ENCODE results near the gene OCLN.
"Not testable (repeated sequence)": the region's sequence is repeated elsewhere in the genome, so short reads cannot be mapped to it uniquely, and the experiment has no call there.

The OCLN gene

DNA sequence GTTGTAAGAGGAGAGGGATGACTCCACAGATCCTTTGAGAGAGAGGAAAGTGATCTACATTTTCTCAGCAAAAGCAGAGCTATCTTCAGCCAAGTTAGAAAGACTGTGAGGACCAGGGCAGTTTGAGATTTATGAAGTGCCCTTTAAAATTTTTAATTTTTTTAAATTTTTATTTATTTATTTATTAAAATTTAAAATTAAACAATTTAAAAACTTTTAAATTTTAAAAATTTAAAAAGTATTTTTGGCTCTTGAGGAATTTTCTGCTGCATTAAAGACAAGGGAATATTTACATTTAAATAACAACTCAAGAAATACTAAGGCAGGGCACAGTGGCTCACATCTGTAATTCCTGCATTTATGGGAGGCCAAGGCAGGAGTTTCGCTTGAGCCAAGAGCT lies 30.4 kb upstream of the OCLN start:
- no peak overlapping the region for H3K4me3 ChIP-seq (ENCODE audit: low read depth in 1 of 5, low read length in 5 of 5)
- no peaks in the 10 kb centered on the region for H3K9me3 ChIP-seq (ENCODE audit: control insufficient read depth in 5 of 5, low read length in 5 of 5)
- no peak overlapping the region for H3K9ac ChIP-seq (ENCODE audit: low read length in 5 of 5)
- H3K27me3 ChIP-seq (ENCODE audit: control insufficient read depth in 5 of 5, insufficient read depth in 4 of 5, low read length in 5 of 5) = no peaks in the 10 kb centered on the region
- no peaks in the 10 kb centered on the region for H3K36me3 ChIP-seq (ENCODE audit: control insufficient read depth in 5 of 5, insufficient read depth in 5 of 5, low read length in 5 of 5)
- no peak overlapping the region for H3K27ac ChIP-seq (ENCODE audit: low read depth, low read length)
- no peaks in the 10 kb centered on the region for H3K4me1 ChIP-seq (ENCODE audit: control insufficient read depth in 5 of 5, insufficient read depth in 5 of 5, low read length in 5 of 5)

DNA sequence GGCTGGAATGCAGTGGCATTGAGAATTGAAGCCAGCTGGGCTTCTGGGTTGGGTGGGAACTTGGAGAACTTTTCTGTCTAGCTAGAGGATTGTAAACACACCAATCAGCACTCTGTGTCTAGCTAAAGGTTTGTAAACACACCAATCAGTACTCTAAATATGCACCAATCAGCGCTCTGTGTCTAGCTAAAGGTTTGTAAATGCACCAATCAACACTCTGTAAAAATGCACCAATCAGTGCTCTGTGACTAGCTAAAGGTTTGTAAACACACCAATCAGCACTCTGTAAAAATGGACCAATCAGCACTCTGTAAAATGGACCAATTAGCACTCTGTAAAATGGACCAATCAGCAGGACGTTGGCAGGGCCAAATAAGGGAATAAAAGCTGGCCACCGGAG lies 26.2 kb upstream of the OCLN start:
- not testable (repeated sequence) for H3K9me3 ChIP-seq (ENCODE audit: control insufficient read depth in 5 of 5, low read length in 5 of 5); H3K4me1 ChIP-seq (ENCODE audit: control insufficient read depth in 5 of 5, insufficient read depth in 5 of 5, low read length in 5 of 5); H3K27me3 ChIP-seq (ENCODE audit: control insufficient read depth in 5 of 5, insufficient read depth in 4 of 5, low read length in 5 of 5); H3K27ac ChIP-seq (ENCODE audit: low read depth, low read length); H3K4me3 ChIP-seq (ENCODE audit: low read depth in 1 of 5, low read length in 5 of 5); H3K36me3 ChIP-seq (ENCODE audit: control insufficient read depth in 5 of 5, insufficient read depth in 5 of 5, low read length in 5 of 5); H3K9ac ChIP-seq (ENCODE audit: low read length in 5 of 5)

DNA sequence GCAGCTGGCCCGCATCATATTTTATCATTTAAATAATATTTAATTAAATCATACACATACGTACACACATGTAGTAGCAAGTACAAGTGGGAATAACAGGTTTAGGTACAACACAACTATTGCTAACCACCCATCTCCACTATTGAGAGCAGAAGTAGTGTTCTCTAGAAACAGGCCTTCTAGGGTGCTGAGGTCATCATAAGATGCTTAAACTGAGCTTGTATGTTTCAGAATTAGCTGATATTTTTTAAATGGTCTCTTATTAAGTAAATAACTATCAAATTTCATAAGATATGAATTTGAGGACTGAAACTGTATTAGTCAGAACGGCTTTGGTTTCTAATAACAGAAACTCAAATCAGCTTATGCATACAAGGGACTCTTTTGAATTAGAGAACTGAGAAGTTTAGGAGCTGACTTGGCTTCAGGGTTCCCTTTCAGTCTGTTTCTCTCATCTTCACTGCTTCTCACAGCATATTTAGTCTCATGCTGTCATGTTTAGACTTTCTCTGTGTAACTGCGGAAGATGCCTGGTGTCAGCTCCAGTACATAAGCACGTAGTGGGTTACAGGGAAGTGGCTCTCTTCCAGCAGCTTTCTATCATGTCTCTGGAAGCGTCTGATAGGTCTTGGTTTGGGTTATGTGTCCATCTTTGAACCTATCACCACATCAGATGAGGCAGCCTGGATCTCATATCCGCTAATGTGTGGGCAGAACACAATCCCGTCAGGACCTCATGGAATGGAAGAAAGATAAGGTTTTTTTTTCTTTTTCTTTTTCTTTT lies 25.0 kb upstream of the OCLN start:
- H3K27me3 ChIP-seq (ENCODE audit: control insufficient read depth in 5 of 5, insufficient read depth in 4 of 5, low read length in 5 of 5) = no peaks in the 10 kb centered on the region
- no peaks in the 10 kb centered on the region for H3K36me3 ChIP-seq (ENCODE audit: control insufficient read depth in 5 of 5, insufficient read depth in 5 of 5, low read length in 5 of 5)
- peaks cover 0 to 3% (median 0%) of the 10 kb centered on the region in 5 donors for H3K9me3 ChIP-seq (ENCODE audit: control insufficient read depth in 5 of 5, low read length in 5 of 5)
- no peak overlapping the region for H3K4me3 ChIP-seq (ENCODE audit: low read depth in 1 of 5, low read length in 5 of 5)
- no peak overlapping the region for H3K9ac ChIP-seq (ENCODE audit: low read length in 5 of 5)
- no peaks in the 10 kb centered on the region for H3K4me1 ChIP-seq (ENCODE audit: control insufficient read depth in 5 of 5, insufficient read depth in 5 of 5, low read length in 5 of 5)
- no peak overlapping the region for H3K27ac ChIP-seq (ENCODE audit: low read depth, low read length)

- Histone ChIP-seq H3K9ac (ENCODE audit: low read length in 5 of 5) (no peak overlapping the region), H3K27me3 (ENCODE audit: control insufficient read depth in 5 of 5, insufficient read depth in 4 of 5, low read length in 5 of 5) (no peaks in the 10 kb centered on the region), H3K9me3 (ENCODE audit: control insufficient read depth in 5 of 5, low read length in 5 of 5) (peaks cover 0 to 3% (median 0%) of the 10 kb centered on the region in 5 donors), H3K4me1 (ENCODE audit: control insufficient read depth in 5 of 5, insufficient read depth in 5 of 5, low read length in 5 of 5) (no peaks in the 10 kb centered on the region), H3K4me3 (ENCODE audit: low read depth in 1 of 5, low read length in 5 of 5) (no peak overlapping the region), H3K27ac (ENCODE audit: low read depth, low read length) (no peak overlapping the region), H3K36me3 (ENCODE audit: control insufficient read depth in 5 of 5, insufficient read depth in 5 of 5, low read length in 5 of 5) (no peaks in the 10 kb centered on the region)
Observed at GRCh38 chr5:69468631-69469030, 24.0 kb upstream of the OCLN start.

GRCh38 chr5:69471516-69471915 lies 21.1 kb upstream of the OCLN start:
- not testable (repeated sequence) for H3K4me1 ChIP-seq (ENCODE audit: control insufficient read depth in 5 of 5, insufficient read depth in 5 of 5, low read length in 5 of 5); H3K4me3 ChIP-seq (ENCODE audit: low read depth in 1 of 5, low read length in 5 of 5); H3K27ac ChIP-seq (ENCODE audit: low read depth, low read length); H3K36me3 ChIP-seq (ENCODE audit: control insufficient read depth in 5 of 5, insufficient read depth in 5 of 5, low read length in 5 of 5); H3K27me3 ChIP-seq (ENCODE audit: control insufficient read depth in 5 of 5, insufficient read depth in 4 of 5, low read length in 5 of 5); H3K9ac ChIP-seq (ENCODE audit: low read length in 5 of 5); H3K9me3 ChIP-seq (ENCODE audit: control insufficient read depth in 5 of 5, low read length in 5 of 5)

DNA sequence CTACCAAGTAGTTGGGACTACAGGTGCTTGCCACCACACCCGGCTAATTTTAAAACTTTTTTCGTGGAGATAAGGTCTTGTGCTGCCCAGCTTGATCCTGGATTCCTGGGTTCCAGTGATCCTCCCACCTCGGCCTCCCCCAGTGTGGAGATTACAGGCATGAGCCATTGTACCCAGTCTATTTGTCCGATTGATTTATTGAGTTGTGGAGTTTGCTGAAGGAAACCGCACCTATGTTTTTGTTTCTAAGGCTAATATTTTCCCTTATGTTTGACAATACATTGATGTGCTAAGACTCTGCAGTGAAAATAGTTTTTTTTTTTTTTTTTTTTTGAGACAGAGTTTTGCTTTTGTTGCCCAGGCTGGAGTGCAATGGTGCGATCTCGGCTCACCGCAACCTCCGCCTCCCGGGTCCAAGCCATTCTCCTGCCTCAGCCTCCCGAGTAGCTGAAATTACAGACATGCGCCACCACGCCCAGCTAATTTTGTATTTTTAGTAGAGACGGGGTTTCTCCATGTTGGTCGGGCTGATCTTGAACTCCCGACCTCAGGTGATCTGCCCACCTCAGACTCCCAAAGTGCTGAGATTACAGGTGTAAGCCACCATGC lies 20.0 kb upstream of the OCLN start:
- H3K36me3 ChIP-seq (ENCODE audit: control insufficient read depth in 5 of 5, insufficient read depth in 5 of 5, low read length in 5 of 5); H3K4me3 ChIP-seq (ENCODE audit: low read depth in 1 of 5, low read length in 5 of 5); H3K9ac ChIP-seq (ENCODE audit: low read length in 5 of 5); H3K9me3 ChIP-seq (ENCODE audit: control insufficient read depth in 5 of 5, low read length in 5 of 5); H3K27me3 ChIP-seq (ENCODE audit: control insufficient read depth in 5 of 5, insufficient read depth in 4 of 5, low read length in 5 of 5); H3K4me1 ChIP-seq (ENCODE audit: control insufficient read depth in 5 of 5, insufficient read depth in 5 of 5, low read length in 5 of 5); H3K27ac ChIP-seq (ENCODE audit: low read depth, low read length): not testable (repeated sequence)

GRCh38 chr5:69477170-69477569 lies 15.4 kb upstream of the OCLN start:
- Histone ChIP-seq H3K9me3 (ENCODE audit: control insufficient read depth in 5 of 5, low read length in 5 of 5) (no peaks in the 10 kb centered on the region), H3K27me3 (ENCODE audit: control insufficient read depth in 5 of 5, insufficient read depth in 4 of 5, low read length in 5 of 5) (no peaks in the 10 kb centered on the region), H3K4me1 (ENCODE audit: control insufficient read depth in 5 of 5, insufficient read depth in 5 of 5, low read length in 5 of 5) (peaks cover 0 to 2% (median 0%) of the 10 kb centered on the region in 5 donors), H3K9ac (ENCODE audit: low read length in 5 of 5) (no peak overlapping the region), H3K36me3 (ENCODE audit: control insufficient read depth in 5 of 5, insufficient read depth in 5 of 5, low read length in 5 of 5) (no peaks in the 10 kb centered on the region), H3K27ac (ENCODE audit: low read depth, low read length) (no peak overlapping the region), H3K4me3 (ENCODE audit: low read depth in 1 of 5, low read length in 5 of 5) (no peak overlapping the region)

DNA sequence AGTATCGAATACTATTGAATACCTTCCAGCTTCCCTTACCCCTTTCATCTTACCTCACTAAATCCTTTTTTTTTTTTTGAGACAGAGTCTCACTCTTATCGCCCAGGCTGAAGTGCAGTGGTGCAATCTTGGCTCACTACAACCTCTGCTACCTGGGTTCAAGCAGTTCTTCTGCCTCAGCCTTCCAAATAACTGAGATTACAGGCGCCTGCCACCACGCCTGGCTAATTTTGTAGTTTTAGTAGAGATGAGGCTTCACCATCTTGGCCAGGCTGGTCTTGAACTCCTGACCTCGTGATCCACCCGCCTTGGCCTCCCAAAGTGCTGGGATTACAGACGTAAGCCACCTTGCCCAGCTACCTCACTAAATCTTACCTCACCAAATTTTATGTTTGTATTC lies 14.3 kb upstream of the OCLN start:
- not testable (repeated sequence) for H3K9me3 ChIP-seq (ENCODE audit: control insufficient read depth in 5 of 5, low read length in 5 of 5); H3K27me3 ChIP-seq (ENCODE audit: control insufficient read depth in 5 of 5, insufficient read depth in 4 of 5, low read length in 5 of 5); H3K9ac ChIP-seq (ENCODE audit: low read length in 5 of 5); H3K4me1 ChIP-seq (ENCODE audit: control insufficient read depth in 5 of 5, insufficient read depth in 5 of 5, low read length in 5 of 5); H3K27ac ChIP-seq (ENCODE audit: low read depth, low read length); H3K4me3 ChIP-seq (ENCODE audit: low read depth in 1 of 5, low read length in 5 of 5); H3K36me3 ChIP-seq (ENCODE audit: control insufficient read depth in 5 of 5, insufficient read depth in 5 of 5, low read length in 5 of 5)

DNA sequence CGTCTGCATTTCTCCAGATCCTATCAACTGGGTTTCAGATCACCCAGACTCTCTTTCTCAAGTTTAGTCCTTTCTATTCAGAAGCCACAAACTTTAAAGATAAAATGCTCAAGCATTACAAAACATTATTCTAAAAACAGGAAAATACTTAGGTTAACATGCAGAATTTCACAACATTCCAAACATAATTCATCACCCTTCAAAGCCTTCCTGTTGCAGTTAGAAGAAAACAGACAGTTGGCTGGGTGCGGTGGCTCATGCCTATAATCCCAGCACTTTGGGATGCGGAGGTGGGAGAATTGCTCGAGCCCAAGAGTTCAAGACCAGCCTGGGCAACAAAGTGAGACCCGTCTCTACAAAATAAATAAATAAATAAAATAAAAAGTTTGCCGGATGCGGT lies 7.7 kb upstream of the OCLN start:
- Histone ChIP-seq H3K9me3 (ENCODE audit: control insufficient read depth in 5 of 5, low read length in 5 of 5) (no peaks in the 10 kb centered on the region), H3K4me1 (ENCODE audit: control insufficient read depth in 5 of 5, insufficient read depth in 5 of 5, low read length in 5 of 5) (no peaks in the 10 kb centered on the region), H3K27ac (ENCODE audit: low read depth, low read length) (no peak overlapping the region), H3K27me3 (ENCODE audit: control insufficient read depth in 5 of 5, insufficient read depth in 4 of 5, low read length in 5 of 5) (no peaks in the 10 kb centered on the region), H3K36me3 (ENCODE audit: control insufficient read depth in 5 of 5, insufficient read depth in 5 of 5, low read length in 5 of 5) (no peaks in the 10 kb centered on the region), H3K4me3 (ENCODE audit: low read depth in 1 of 5, low read length in 5 of 5) (no peak overlapping the region), H3K9ac (ENCODE audit: low read length in 5 of 5) (no peak overlapping the region)

GRCh38 chr5:69485471-69485870 lies 7.1 kb upstream of the OCLN start:
- no peaks in the 10 kb centered on the region for H3K27me3 ChIP-seq (ENCODE audit: control insufficient read depth in 5 of 5, insufficient read depth in 4 of 5, low read length in 5 of 5)
- H3K9ac ChIP-seq (ENCODE audit: low read length in 5 of 5) = no peak overlapping the region
- H3K4me1 ChIP-seq (ENCODE audit: control insufficient read depth in 5 of 5, insufficient read depth in 5 of 5, low read length in 5 of 5) = no peaks in the 10 kb centered on the region
- no peak overlapping the region for H3K27ac ChIP-seq (ENCODE audit: low read depth, low read length)
- H3K36me3 ChIP-seq (ENCODE audit: control insufficient read depth in 5 of 5, insufficient read depth in 5 of 5, low read length in 5 of 5) = no peaks in the 10 kb centered on the region
- H3K9me3 ChIP-seq (ENCODE audit: control insufficient read depth in 5 of 5, low read length in 5 of 5) = no peaks in the 10 kb centered on the region
- no peak overlapping the region for H3K4me3 ChIP-seq (ENCODE audit: low read depth in 1 of 5, low read length in 5 of 5)

Data from subcutaneous abdominal adipose tissue (tissue), 5 donors.